C4-2B (cell line): ENCODE measurements around the gene NPAT.

Experiments
- CTCF ChIP-seq: fragments of 450-650 bp; conservative IDR thresholded peaks from 2 replicates; pipeline ENCODE4 v1.5.1; 2017; ENCODE audit warnings: mild to moderate bottlenecking
- ZFX ChIP-seq: fragments of 450-650 bp; IDR thresholded peaks from 2 replicates; pipeline ENCODE4 v1.6.1; 2017

GRCh38 chr11:108198833-108199232 lies 23.6 kb downstream of the NPAT start:
- TF ChIP-seq CTCF (no peak), ZFX (no peak)
